ENCODE results near the gene BCAS1.

Gene BCAS1

GRCh38 chr20:54069501-54069971, 858 bp downstream of the BCAS1 start:
- no peaks in the 10 kb centered on the region for H4K20me1 ChIP-seq (ENCODE audit: insufficient read depth, low read length)
- no peaks in the 10 kb centered on the region for H3K4me1 ChIP-seq (ENCODE audit: insufficient read depth, low read length)
- DNase-seq (no peak), ATAC-seq (ENCODE audit: insufficient read depth, low read depth) (no peak)
- no peaks in the 10 kb centered on the region for H3K79me2 ChIP-seq (ENCODE audit: insufficient read depth, low read length)
- no peak overlapping the region for H3K4me2 ChIP-seq (ENCODE audit: insufficient read depth, low read length)
- no peaks in the 10 kb centered on the region for H3K36me3 ChIP-seq (ENCODE audit: insufficient read depth, low read length)
- H3K27ac ChIP-seq (ENCODE audit: low read length), result no peak overlapping the region
- TF ChIP-seq CTCF (IDR thresholded peaks at IDR 0.05; ENCODE audit: borderline replicate concordance, extremely low read depth, low read length, poor library complexity, severe bottlenecking) (no peak), EZH2 (IDR thresholded peaks at IDR 0.05; ENCODE audit: borderline replicate concordance, low read depth, low read length, severe bottlenecking) (no peak)
- no peak overlapping the region for H2AFZ ChIP-seq (ENCODE audit: low read depth, low read length)
- no peak overlapping the region for H3K9ac ChIP-seq (ENCODE audit: low read depth, low read length)
- no peaks in the 10 kb centered on the region for H3K9me3 ChIP-seq (ENCODE audit: insufficient read depth, low read length, severe bottlenecking)
- peaks cover 11% of the 10 kb centered on the region for H3K27me3 ChIP-seq (ENCODE audit: insufficient read depth, low read length, poor library complexity)
- no peak overlapping the region for H3K4me3 ChIP-seq (ENCODE audit: low read depth in 1 of 2, low read length in 2 of 2)

- Histone ChIP-seq H3K4me3 (ENCODE audit: low read depth in 1 of 2, low read length in 2 of 2) (no peak overlapping the region), H3K27me3 (ENCODE audit: insufficient read depth, low read length, poor library complexity) (peaks cover 11% of the 10 kb centered on the region), H3K36me3 (ENCODE audit: insufficient read depth, low read length) (no peaks in the 10 kb centered on the region), H3K79me2 (ENCODE audit: insufficient read depth, low read length) (no peaks in the 10 kb centered on the region), H3K9me3 (ENCODE audit: insufficient read depth, low read length, severe bottlenecking) (no peaks in the 10 kb centered on the region), H3K4me1 (ENCODE audit: insufficient read depth, low read length) (no peaks in the 10 kb centered on the region), H2AFZ (ENCODE audit: low read depth, low read length) (no peak overlapping the region), H3K27ac (ENCODE audit: low read length) (no peak overlapping the region), H3K4me2 (ENCODE audit: insufficient read depth, low read length) (no peak overlapping the region), H4K20me1 (ENCODE audit: insufficient read depth, low read length) (no peaks in the 10 kb centered on the region), H3K9ac (ENCODE audit: low read depth, low read length) (no peak overlapping the region)
- TF ChIP-seq CTCF (IDR thresholded peaks at IDR 0.05; ENCODE audit: borderline replicate concordance, extremely low read depth, low read length, poor library complexity, severe bottlenecking) (no peak), EZH2 (IDR thresholded peaks at IDR 0.05; ENCODE audit: borderline replicate concordance, low read depth, low read length, severe bottlenecking) (no peak)
- no peak for DNase-seq
- ATAC-seq (ENCODE audit: insufficient read depth, low read depth), result no peak
Observed at GRCh38 chr20:54068966-54069365, 1.4 kb downstream of the BCAS1 start.

- no peak for TF ChIP-seq CTCF (IDR thresholded peaks at IDR 0.05; ENCODE audit: borderline replicate concordance, extremely low read depth, low read length, poor library complexity, severe bottlenecking)
- TF ChIP-seq EZH2 (IDR thresholded peaks at IDR 0.05; ENCODE audit: borderline replicate concordance, low read depth, low read length, severe bottlenecking), result no peak
- no peaks in the 10 kb centered on the region for H3K4me1 ChIP-seq (ENCODE audit: insufficient read depth, low read length)
- H3K27ac ChIP-seq (ENCODE audit: low read length), result no peak overlapping the region
- no peaks in the 10 kb centered on the region for H4K20me1 ChIP-seq (ENCODE audit: insufficient read depth, low read length)
- H3K9ac ChIP-seq (ENCODE audit: low read depth, low read length), result no peak overlapping the region
- ATAC-seq (ENCODE audit: insufficient read depth, low read depth) (no peak), DNase-seq (no peak)
- H3K4me2 ChIP-seq (ENCODE audit: insufficient read depth, low read length), result no peak overlapping the region
- no peaks in the 10 kb centered on the region for H3K79me2 ChIP-seq (ENCODE audit: insufficient read depth, low read length)
- peaks cover 11% of the 10 kb centered on the region for H3K27me3 ChIP-seq (ENCODE audit: insufficient read depth, low read length, poor library complexity)
- no peak overlapping the region for H3K4me3 ChIP-seq (ENCODE audit: low read depth in 1 of 2, low read length in 2 of 2)
- no peaks in the 10 kb centered on the region for H3K9me3 ChIP-seq (ENCODE audit: insufficient read depth, low read length, severe bottlenecking)
- H2AFZ ChIP-seq (ENCODE audit: low read depth, low read length), result no peak overlapping the region
- no peaks in the 10 kb centered on the region for H3K36me3 ChIP-seq (ENCODE audit: insufficient read depth, low read length)
Observed at GRCh38 chr20:54068495-54068894, 1.9 kb downstream of the BCAS1 start.

Measured in DND-41 (cell line).